ENCODE data around the gene SPNS1. TPM values are rescaled to one million over a fixed set of nuclear protein-coding genes. Genes with fewer than 3 reads are reported as not detected.

SPNS1 gene
- total RNA-seq, 3 donors from 2014 or later = 15.1 to 19.5 (median 17.8) TPM

DNA sequence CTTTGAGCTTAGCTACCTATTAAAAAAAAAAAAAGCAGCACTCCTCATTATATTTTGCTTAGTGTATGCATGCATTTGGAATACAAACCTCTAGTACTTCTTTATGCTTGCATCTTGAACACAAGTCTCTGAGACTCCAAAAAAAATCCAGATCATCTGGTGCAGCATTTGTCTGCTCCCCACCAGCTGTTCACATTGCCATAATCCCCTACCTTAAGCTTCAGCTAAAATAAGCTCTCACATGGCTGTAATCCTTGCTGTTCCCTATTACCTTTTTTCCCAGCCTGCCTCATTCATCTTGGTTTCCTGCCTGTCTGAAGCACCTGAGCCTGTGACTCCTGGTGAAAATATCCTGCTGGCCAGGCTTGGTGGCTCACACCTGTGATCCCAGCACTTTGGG lies 31.3 kb upstream of the SPNS1 start:
- no peaks in the 10 kb centered on the region for H3K9me3 ChIP-seq
- no peak for TF ChIP-seq POLR2AphosphoS5 (IDR thresholded peaks at IDR 0.05)
- TF ChIP-seq, protein P1, sequence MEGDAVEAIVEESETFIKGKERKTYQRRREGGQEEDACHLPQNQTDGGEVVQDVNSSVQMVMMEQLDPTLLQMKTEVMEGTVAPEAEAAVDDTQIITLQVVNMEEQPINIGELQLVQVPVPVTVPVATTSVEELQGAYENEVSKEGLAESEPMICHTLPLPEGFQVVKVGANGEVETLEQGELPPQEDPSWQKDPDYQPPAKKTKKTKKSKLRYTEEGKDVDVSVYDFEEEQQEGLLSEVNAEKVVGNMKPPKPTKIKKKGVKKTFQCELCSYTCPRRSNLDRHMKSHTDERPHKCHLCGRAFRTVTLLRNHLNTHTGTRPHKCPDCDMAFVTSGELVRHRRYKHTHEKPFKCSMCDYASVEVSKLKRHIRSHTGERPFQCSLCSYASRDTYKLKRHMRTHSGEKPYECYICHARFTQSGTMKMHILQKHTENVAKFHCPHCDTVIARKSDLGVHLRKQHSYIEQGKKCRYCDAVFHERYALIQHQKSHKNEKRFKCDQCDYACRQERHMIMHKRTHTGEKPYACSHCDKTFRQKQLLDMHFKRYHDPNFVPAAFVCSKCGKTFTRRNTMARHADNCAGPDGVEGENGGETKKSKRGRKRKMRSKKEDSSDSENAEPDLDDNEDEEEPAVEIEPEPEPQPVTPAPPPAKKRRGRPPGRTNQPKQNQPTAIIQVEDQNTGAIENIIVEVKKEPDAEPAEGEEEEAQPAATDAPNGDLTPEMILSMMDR (IDR thresholded peaks at IDR 0.05) = no peak
- no peak for TF ChIP-seq POLR2A (IDR thresholded peaks at IDR 0.05)
- H3K27ac ChIP-seq = no peak overlapping the region
- H3K36me3 ChIP-seq = no peaks in the 10 kb centered on the region
- intact Hi-C loops (cut with DNase I; ENCODE audit: low total_unique reads) = no loop called here
- DNase-seq (ENCODE audit: low spot score in 2 of 2) = no peak
- no peaks in the 10 kb centered on the region for H3K27me3 ChIP-seq
- H3K4me3 ChIP-seq = no peak overlapping the region
- no peaks in the 10 kb centered on the region for H3K4me1 ChIP-seq

DNA sequence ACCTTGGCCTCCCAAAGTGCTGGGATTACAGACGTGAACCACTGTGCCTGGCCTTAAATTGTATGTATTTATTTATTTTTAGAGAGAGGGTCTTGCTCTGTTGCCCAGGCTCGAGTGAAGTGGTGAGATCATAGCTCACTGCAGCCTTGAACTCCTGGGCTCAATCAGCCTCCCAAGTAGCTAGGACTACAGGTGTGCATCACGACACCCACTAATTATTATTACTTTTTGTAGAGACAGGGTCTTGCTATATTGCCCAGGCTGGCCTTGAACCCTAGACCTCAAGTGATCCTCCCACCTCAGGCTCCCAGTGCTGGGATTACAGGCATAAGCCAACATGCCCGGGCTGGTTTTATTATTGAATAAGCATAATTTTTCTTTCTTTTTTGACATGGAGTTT lies 27.9 kb upstream of the SPNS1 start:
- Histone ChIP-seq H3K4me1 (peaks cover 0 to 3% of the 10 kb centered on the region in 2 donors), H3K9me3 (no peaks in the 10 kb centered on the region), H3K27ac (no peak overlapping the region), H3K36me3 (no peaks in the 10 kb centered on the region), H3K27me3 (no peaks in the 10 kb centered on the region), H3K4me3 (no peak overlapping the region)
- DNase-seq (ENCODE audit: low spot score in 2 of 2) = no peak
- TF ChIP-seq, protein P1 (IDR thresholded peaks at IDR 0.05) = no peak
- TF ChIP-seq POLR2A (IDR thresholded peaks at IDR 0.05) (no peak), POLR2AphosphoS5 (IDR thresholded peaks at IDR 0.05) (no peak)
- intact Hi-C loops (cut with DNase I; ENCODE audit: low total_unique reads) = no loop called here

DNA sequence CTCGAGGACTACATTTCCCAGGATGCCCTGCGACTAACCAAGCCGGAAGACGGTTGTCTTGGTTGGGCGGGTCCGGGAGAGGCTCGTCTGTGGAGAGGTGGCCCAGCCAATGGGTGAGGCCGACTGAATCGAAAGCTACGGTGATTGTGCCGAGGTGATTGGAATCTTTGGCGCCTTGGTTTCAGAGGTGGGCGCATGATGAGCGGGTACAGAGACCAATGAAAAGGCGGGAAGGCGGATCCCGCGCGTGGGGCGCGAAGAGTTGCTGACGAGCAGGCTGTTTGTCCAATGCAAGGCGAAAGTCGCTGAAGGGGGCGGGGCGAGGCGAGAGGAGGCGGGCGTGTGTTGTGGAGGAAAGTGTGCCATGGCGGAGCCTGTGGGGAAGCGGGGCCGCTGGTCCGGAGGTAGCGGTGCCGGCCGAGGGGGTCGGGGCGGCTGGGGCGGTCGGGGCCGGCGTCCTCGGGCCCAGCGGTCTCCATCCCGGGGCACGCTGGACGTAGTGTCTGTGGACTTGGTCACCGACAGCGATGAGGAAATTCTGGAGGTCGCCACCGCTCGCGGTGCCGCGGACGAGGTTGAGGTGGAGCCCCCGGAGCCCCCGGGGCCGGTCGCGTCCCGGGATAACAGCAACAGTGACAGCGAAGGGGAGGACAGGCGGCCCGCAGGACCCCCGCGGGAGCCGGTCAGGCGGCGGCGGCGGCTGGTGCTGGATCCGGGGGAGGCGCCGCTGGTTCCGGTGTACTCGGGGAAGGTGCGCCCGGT lies 23.7 kb upstream of the SPNS1 start, which contains the start of gene NFATC2IP:
TSS of gene NFATC2IP (plus strand) at position 290 of the 762 bp plus-strand sequence. CDS start at position 365, 75 bp downstream.
- intact Hi-C loops (cut with DNase I; ENCODE audit: low total_unique reads) = no loop called here
- TF ChIP-seq POLR2AphosphoS5 (IDR thresholded peaks at IDR 0.05) (peak; percentile 50 to 85 (median 74)), POLR2A (IDR thresholded peaks at IDR 0.05) (peak; percentile 19)
- TF ChIP-seq, protein P1 (IDR thresholded peaks at IDR 0.05) = no peak
- H3K4me1 ChIP-seq = peaks cover 0 to 9% of the 10 kb centered on the region in 2 donors
- H3K4me3 ChIP-seq = peak within 1 kb of the TSS; percentile 89 to 96 (median 90)
- peak within 1 kb of the TSS; percentile 78 to 91 for H3K27ac ChIP-seq
- DNase-seq (ENCODE audit: low spot score in 2 of 2) = peak; percentile 100
- H3K36me3 ChIP-seq = no peaks in the 10 kb centered on the region
- H3K9me3 ChIP-seq = no peaks in the 10 kb centered on the region
- H3K27me3 ChIP-seq = no peaks in the 10 kb centered on the region

DNA sequence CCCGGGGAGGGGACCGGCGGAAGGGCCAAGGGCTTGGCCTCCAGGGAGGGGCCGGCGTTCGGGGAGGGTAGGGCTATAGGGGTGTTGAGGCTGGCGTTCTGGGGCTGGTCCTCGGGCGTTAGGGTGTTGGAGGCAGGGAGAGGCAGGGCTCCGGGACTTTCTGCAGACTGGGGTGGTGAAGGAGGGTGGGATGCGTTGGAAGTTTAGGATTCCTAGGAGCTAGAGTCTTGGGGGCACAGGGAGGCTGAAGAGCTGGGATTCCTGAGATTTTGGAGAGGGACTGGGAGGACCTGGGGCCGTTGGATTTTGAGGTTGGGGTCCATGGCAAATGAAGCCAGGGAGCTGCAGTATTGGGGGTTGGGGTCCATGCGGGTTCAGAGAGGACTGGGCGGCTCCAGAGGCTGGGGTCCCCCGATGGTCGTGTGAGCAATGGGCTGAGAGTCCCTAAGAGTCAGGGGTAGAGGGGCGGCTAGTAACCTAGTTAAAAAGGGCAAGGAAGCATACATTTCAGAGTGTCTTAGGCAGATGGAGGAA lies 23.1 kb upstream of the SPNS1 start:
- Histone ChIP-seq H3K27ac (peak overlapping the region; percentile 74 to 90), H3K9me3 (no peaks in the 10 kb centered on the region), H3K36me3 (no peaks in the 10 kb centered on the region), H3K27me3 (no peaks in the 10 kb centered on the region), H3K4me3 (peak overlapping the region; percentile 89 to 96 (median 90)), H3K4me1 (peaks cover 0 to 9% of the 10 kb centered on the region in 2 donors)
- DNase-seq (ENCODE audit: low spot score in 2 of 2) = no peak
- TF ChIP-seq, protein P1 (IDR thresholded peaks at IDR 0.05) = no peak
- intact Hi-C loops (cut with DNase I; ENCODE audit: low total_unique reads) = no loop called here

DNA sequence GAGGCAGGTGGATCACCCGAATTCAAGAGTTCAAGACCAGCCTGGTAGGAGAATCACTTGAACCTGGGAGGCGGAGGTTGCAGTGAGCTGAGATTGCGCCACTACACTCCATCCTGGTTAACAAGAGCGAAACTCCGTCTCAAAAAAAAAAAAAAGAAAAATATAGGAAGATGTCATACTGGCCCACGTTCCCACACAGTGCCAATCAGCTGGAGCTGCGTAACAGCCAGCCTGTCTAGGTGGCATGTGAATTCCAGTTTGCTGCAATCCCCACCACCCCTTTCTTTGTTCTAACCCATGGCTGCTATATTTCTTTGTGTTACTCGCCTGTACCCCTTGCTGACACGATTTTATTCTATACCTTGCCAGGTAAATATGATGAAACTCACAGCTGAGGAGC lies 16.4 kb upstream of the SPNS1 start:
- no peak for DNase-seq (ENCODE audit: low spot score in 2 of 2)
- TF ChIP-seq, protein P1 (IDR thresholded peaks at IDR 0.05) = no peak
- TF ChIP-seq POLR2A (IDR thresholded peaks at IDR 0.05) (no peak), POLR2AphosphoS5 (IDR thresholded peaks at IDR 0.05) (no peak)
- intact Hi-C loops (cut with DNase I; ENCODE audit: low total_unique reads) = no loop called here
- Histone ChIP-seq H3K4me1 (no peaks in the 10 kb centered on the region), H3K36me3 (no peaks in the 10 kb centered on the region), H3K9me3 (no peaks in the 10 kb centered on the region), H3K27ac (no peak overlapping the region), H3K27me3 (no peaks in the 10 kb centered on the region), H3K4me3 (no peak overlapping the region)
